ENCODE data around the gene RASD2.

RASD2 gene

DNA sequence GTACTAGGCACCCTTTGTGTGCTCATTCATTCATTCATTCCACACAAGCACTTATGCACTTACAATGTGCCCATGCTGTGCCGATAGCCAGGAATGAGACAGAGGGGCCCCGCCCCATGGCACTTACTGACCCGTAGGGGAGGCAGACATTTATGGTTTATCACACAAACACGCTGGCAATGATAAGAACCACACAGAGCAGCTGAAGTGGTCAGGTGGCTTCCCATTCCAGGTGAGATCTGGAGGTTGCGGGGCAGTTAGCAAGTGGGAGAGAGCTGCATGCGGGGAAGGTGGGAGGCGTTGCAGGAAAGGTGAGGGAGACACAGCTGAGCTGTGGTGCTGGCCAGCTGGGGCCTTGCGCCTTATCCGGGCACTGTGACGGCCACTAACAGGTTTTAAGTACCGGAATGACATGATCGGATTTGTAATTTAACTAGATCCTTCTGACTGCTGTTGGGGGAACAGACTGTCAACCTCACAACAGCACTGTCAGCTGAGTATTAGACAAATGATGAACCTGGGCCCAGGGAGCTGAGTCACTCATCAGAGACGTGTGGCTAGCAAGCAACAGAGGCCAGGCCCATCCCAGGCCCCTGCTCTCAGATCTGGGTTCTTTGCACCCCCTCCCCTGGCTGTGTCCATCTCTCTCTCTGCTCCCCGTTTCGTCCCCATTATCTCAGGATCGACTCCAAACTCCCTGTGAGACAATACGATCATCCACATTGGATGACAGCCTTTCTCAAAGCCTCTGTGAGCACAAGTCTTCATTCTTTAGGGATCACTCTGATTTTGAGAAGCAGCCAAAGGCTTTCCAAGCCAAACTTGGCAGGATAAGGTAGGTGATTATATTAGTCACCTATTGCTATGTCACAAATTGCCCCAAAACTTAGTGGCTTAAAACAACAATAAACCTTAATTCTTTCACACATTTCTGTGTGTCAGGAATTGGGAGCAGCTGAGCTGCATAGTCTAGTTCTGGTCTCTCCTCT lies 28.4 kb downstream of the RASD2 start:
- TF ChIP-seq, protein P1, sequence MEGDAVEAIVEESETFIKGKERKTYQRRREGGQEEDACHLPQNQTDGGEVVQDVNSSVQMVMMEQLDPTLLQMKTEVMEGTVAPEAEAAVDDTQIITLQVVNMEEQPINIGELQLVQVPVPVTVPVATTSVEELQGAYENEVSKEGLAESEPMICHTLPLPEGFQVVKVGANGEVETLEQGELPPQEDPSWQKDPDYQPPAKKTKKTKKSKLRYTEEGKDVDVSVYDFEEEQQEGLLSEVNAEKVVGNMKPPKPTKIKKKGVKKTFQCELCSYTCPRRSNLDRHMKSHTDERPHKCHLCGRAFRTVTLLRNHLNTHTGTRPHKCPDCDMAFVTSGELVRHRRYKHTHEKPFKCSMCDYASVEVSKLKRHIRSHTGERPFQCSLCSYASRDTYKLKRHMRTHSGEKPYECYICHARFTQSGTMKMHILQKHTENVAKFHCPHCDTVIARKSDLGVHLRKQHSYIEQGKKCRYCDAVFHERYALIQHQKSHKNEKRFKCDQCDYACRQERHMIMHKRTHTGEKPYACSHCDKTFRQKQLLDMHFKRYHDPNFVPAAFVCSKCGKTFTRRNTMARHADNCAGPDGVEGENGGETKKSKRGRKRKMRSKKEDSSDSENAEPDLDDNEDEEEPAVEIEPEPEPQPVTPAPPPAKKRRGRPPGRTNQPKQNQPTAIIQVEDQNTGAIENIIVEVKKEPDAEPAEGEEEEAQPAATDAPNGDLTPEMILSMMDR (IDR thresholded peaks at IDR 0.05; ENCODE audit: insufficient read depth, missing control alignments): no peak
- FAIRE-seq (no peak), DNase-seq (ENCODE audit: insufficient read length, low spot score) (no peak)

DNA sequence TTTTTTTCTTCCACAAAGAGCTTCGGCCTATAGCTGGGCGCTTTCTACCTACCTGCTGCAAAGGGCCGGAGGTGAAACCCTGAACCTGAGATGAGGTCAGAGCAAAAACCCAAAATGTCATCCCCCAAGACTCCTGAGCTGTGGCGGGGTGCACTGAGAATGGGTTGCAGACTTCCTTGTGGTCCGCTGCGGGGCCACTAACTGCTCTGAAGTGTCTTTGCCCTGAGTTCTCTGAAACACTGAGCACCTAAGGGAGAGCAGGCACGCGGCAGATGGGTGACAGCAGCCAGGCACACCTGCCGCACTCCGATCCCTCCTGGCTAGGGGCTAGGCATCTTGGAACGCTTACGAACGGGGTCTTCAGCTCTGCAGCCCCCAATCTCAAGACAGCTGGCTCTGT lies 29.3 kb downstream of the RASD2 start:
- TF ChIP-seq, protein P1 (IDR thresholded peaks at IDR 0.05; ENCODE audit: insufficient read depth, missing control alignments): no peak
- DNase-seq (ENCODE audit: insufficient read length, low spot score) (no peak), FAIRE-seq (no peak)

DNA sequence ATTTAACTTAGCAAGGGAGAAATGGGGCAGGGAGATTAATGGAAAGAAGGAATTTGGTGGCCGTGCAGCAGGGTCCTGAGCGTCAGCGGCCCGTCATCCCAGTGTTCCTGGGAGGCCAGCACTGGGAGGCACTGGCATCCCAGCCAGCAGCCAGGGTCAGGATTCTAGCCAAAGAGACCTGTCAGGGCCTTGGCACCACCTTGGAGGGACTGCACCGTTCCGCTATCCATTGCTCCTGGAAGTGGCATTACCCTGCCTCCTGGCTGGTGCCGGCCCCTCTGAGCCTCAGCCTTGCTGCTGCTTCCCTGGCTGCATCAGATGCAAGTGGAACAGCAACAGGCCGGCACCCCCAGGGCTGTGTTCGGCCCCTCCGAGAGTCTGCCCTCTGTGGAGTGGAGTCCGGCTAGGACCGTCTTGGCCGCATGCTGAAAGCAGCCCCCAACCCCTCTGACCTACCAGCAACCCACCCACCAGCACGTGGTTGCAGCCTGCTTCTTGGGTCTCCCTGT lies 30.1 kb downstream of the RASD2 start:
- TF ChIP-seq, protein P1 (IDR thresholded peaks at IDR 0.05; ENCODE audit: insufficient read depth, missing control alignments): no peak
- no peak for FAIRE-seq

DNA sequence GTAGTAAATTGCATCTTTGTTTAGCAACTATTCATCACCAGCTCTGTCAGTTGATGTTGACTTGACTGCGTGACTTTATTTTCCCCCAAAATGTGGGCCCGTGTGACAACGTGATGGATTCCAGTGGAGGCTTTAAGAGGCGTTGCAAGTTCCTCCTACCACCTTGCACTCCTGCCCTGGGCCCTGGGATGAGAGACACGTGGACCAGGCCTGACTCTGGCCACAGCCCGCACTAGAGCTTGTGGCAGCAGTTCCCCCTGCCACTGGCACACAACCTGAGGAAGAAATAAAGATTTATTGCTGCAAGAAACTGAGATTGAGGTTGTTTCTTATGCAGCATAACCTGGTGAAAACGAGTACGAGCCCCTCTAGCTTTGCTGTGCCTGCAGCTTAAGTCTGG lies 31.9 kb downstream of the RASD2 start:
- DNase-seq (ENCODE audit: insufficient read length, low spot score) (no peak), FAIRE-seq (no peak)

More for the DNA sequence above, 30.1 kb downstream of the RASD2 start:
- DNase-seq (ENCODE audit: insufficient read length, low spot score): no peak

DNA sequence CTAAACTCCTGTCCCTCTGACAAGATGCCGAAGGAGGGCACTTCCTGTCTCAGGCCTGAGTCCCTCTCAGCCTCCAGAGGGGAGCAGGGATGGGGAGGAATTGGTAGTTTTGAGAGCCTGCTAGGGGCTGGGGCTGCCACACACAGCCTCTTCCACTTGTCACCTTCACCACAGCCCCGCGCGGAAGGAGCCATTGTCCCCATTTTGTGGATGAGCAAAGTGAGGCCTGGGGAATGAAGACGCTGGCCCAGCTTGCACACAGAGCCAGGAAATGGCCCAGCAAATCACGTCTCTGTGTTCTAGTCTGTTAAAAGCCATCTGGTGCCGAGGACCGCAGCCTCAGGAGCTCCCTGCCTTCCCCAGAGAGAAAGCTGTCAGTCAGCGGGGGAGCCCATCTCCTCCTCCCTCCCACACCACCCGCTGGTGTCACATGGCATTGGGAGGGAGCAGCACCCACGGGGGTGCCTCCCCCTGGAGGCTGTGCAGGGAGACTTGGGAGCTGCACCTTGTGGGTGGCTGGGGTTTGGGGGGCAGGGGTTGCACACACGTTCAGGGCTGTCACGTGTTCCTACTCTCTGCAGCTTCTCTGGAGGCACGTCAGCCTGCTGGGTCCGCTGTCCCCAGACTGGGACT lies 34.6 kb downstream of the RASD2 start:
- FAIRE-seq (no peak), DNase-seq (ENCODE audit: insufficient read length, low spot score) (no peak)
- TF ChIP-seq, protein P1 (IDR thresholded peaks at IDR 0.05; ENCODE audit: insufficient read depth, missing control alignments): no peak

More for the DNA sequence above, 31.9 kb downstream of the RASD2 start:
- TF ChIP-seq, protein P1 (IDR thresholded peaks at IDR 0.05; ENCODE audit: insufficient read depth, missing control alignments): no peak

DNA sequence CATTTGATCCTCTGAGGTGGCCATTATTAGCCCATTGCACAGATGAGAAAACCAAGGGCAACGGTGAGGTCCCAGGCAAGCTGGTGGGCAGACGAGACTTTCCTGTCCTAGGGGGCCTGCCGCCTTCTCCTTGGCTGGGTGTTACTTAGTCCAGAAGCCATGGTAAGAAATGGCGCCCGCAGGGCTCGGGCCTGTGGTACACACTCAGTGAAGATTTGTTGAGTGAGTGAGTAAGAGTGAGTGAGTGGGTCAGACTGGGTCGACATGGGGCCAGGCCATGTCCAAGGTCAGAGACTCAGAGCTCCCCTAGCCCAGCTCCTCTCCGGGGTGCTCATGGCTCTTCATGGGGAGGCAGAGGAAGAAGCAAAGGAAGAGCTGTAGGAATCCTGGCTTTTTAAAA lies 36.0 kb downstream of the RASD2 start:
- DNase-seq (ENCODE audit: insufficient read length, low spot score): no peak
- FAIRE-seq: no peak
- TF ChIP-seq, protein P1 (IDR thresholded peaks at IDR 0.05; ENCODE audit: insufficient read depth, missing control alignments): no peak
